Measurements from ENCODE around the gene BEAN1.

BEAN1 gene

DNA sequence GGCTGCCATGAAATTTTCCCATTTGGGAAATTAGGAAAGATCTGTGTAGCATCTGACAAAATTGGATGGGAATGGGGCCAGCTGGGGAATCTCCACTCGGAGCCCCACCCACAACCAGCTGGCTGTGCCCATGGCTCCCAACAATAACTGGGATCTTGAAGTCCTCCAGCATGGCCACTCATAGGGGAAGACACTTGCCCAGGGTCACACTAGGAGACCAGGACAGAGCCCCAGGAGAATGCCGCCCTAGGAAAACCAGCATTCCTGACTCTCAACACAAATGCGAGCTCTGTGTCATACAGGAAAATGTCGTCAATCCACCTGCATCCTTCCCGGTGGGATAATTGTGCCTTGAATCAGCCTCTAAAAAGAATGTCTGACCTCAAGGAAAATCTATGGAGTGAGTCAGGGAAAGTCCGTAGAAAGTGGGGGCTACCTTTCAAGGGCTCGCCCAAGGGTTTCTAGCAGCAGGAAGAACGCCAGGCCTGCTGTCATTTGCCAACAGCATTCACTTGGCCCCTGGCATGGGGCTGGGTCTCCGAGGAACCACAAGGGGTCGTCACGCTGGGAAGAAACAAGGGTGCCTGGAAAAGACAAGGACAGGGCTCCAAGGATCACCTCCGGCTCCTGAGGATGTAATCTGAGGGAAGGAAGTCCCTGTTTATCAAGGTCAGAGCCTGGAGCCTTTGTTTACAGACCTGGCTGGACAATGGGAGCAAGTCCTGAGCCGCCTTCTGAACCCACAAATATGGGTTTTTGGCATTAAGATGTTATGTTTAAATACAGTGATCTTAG is 44.7 kb upstream of the BEAN1 start:
- peak; percentile 56 for ATAC-seq
- TF ChIP-seq TOX (CRISPR knock-in tag; IDR thresholded peaks at IDR 0.05; ENCODE audit: borderline replicate concordance) (no peak), ZFP3 (CRISPR knock-in tag; IDR thresholded peaks at IDR 0.05) (no peak), ZNF70 (CRISPR knock-in tag; IDR thresholded peaks at IDR 0.05) (no peak), ISL1 (CRISPR knock-in tag; IDR thresholded peaks at IDR 0.05) (no peak), ESRRG (CRISPR knock-in tag; IDR thresholded peaks at IDR 0.05) (no peak)
- TF ChIP-seq, protein P1, sequence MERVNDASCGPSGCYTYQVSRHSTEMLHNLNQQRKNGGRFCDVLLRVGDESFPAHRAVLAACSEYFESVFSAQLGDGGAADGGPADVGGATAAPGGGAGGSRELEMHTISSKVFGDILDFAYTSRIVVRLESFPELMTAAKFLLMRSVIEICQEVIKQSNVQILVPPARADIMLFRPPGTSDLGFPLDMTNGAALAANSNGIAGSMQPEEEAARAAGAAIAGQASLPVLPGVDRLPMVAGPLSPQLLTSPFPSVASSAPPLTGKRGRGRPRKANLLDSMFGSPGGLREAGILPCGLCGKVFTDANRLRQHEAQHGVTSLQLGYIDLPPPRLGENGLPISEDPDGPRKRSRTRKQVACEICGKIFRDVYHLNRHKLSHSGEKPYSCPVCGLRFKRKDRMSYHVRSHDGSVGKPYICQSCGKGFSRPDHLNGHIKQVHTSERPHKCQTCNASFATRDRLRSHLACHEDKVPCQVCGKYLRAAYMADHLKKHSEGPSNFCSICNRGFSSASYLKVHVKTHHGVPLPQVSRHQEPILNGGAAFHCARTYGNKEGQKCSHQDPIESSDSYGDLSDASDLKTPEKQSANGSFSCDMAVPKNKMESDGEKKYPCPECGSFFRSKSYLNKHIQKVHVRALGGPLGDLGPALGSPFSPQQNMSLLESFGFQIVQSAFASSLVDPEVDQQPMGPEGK (CRISPR knock-in tag; IDR thresholded peaks at IDR 0.05; ENCODE audit: borderline replicate concordance) = no peak

- ATAC-seq = peak; percentile 95
- TF ChIP-seq ISL1 (CRISPR knock-in tag; IDR thresholded peaks at IDR 0.05) = 0 out of 2 replicates have a peak, but pooled peaks have one; percentile 13
- TF ChIP-seq, protein P2, sequence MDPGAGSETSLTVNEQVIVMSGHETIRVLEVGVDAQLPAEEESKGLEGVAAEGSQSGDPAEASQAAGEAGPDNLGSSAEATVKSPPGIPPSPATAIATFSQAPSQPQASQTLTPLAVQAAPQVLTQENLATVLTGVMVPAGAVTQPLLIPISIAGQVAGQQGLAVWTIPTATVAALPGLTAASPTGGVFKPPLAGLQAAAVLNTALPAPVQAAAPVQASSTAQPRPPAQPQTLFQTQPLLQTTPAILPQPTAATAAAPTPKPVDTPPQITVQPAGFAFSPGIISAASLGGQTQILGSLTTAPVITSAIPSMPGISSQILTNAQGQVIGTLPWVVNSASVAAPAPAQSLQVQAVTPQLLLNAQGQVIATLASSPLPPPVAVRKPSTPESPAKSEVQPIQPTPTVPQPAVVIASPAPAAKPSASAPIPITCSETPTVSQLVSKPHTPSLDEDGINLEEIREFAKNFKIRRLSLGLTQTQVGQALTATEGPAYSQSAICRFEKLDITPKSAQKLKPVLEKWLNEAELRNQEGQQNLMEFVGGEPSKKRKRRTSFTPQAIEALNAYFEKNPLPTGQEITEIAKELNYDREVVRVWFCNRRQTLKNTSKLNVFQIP (CRISPR knock-in tag; IDR thresholded peaks at IDR 0.05; ENCODE audit: borderline replicate concordance, low read depth) = no peak
Measured at GRCh38 chr16:66382966-66383299, 44.2 kb upstream of the BEAN1 start.

GRCh38 chr16:66383551-66383950 is 43.5 kb upstream of the BEAN1 start:
- no peak for TF ChIP-seq GLIS3 (CRISPR knock-in tag; IDR thresholded peaks at IDR 0.05)
- TF ChIP-seq, protein P2 (CRISPR knock-in tag; IDR thresholded peaks at IDR 0.05; ENCODE audit: borderline replicate concordance, low read depth) = no peak
- TF ChIP-seq, protein P1 (CRISPR knock-in tag; IDR thresholded peaks at IDR 0.05; ENCODE audit: borderline replicate concordance) = no peak
- TF ChIP-seq ZNF565 (CRISPR knock-in tag; conservative IDR thresholded peaks at IDR 0.05; ENCODE audit: low read depth) = no peak
- TF ChIP-seq ZFP3 (CRISPR knock-in tag; IDR thresholded peaks at IDR 0.05) = no peak
- TF ChIP-seq SNAI2 (CRISPR knock-in tag; IDR thresholded peaks at IDR 0.05) = no peak
- no peak for TF ChIP-seq ZFP30 (CRISPR knock-in tag; IDR thresholded peaks at IDR 0.05)
- TF ChIP-seq PPARA (CRISPR knock-in tag; IDR thresholded peaks at IDR 0.05; ENCODE audit: borderline replicate concordance) = no peak
- TF ChIP-seq, protein P3, sequence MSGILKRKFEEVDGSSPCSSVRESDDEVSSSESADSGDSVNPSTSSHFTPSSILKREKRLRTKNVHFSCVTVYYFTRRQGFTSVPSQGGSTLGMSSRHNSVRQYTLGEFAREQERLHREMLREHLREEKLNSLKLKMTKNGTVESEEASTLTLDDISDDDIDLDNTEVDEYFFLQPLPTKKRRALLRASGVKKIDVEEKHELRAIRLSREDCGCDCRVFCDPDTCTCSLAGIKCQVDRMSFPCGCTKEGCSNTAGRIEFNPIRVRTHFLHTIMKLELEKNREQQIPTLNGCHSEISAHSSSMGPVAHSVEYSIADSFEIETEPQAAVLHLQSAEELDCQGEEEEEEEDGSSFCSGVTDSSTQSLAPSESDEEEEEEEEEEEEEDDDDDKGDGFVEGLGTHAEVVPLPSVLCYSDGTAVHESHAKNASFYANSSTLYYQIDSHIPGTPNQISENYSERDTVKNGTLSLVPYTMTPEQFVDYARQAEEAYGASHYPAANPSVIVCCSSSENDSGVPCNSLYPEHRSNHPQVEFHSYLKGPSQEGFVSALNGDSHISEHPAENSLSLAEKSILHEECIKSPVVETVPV (CRISPR knock-in tag; IDR thresholded peaks at IDR 0.05) = no peak
- peak; percentile 27; the same call in 1 of the 3 replicates for ATAC-seq

GRCh38 chr16:66385415-66385814 is 41.7 kb upstream of the BEAN1 start:
- TF ChIP-seq, protein P1 (CRISPR knock-in tag; IDR thresholded peaks at IDR 0.05; ENCODE audit: borderline replicate concordance) = no peak
- no peak for TF ChIP-seq ARNTL (CRISPR knock-in tag; IDR thresholded peaks at IDR 0.05; ENCODE audit: borderline replicate concordance, low read depth)
- no peak for TF ChIP-seq ZFP3 (CRISPR knock-in tag; IDR thresholded peaks at IDR 0.05)

More at GRCh38 chr16:66385415-66385814, 41.7 kb upstream of the BEAN1 start:
- no peak for ATAC-seq

All from SK-N-SH treated with all-trans-retinoic acid at 6 μM for 48 hours (cell line).